ENCODE measurements around the gene RASSF5. TPM values are rescaled to one million over a fixed set of nuclear protein-coding genes. Genes with fewer than 3 reads are reported as not detected.
A peak's percentile ranks its signal among the peaks of the same experiment; 100 is the strongest.

The RASSF5 gene
- total and polyA plus RNA-seq, 12 donors = 0.90 to 26.0 (median 6.4) TPM

DNA sequence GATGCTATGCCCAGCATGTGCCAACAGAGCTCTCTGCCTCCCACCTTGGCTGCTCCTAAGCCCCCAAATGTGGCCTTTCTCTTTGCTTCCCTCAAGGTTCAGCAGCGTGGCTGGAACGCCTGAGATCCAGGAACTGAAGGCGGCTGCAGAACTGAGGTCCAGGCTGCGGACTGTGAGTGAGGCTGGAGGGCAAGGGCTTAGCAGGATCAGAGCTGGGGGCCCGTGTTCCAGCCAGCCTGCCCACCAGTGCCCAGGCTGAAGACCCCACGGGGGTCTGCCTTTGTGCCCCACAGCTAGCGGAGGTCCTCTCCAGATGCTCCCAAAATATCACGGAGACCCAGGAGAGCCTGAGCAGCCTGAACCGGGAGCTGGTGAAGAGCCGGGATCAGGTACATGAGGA is 22.4 kb upstream of the RASSF5 start:
- H3K27me3 ChIP-seq = no peaks in the 10 kb centered on the region
- DNase-seq (no peak), ATAC-seq (no peak)
- peaks cover 0 to 81% (median 0%) of the 10 kb centered on the region in 9 donors for H3K36me3 ChIP-seq
- H3K27ac ChIP-seq = no peak overlapping the region
- TF ChIP-seq CTCF (IDR thresholded peaks at IDR 0.05) = no peak
- intact Hi-C loops (cut with DNase I) = loop anchor here in 4 of 10 donors (5.0 to 10.0 kb wide), 2 partner anchors 57 to 430 kb away; no protein-coding TSS in a partner anchor
- peaks cover 0 to 25% (median 10%) of the 10 kb centered on the region in 9 donors for H3K4me1 ChIP-seq
- WGBS, 2 donors = 94 to 95% methylated on average over 10 of the region's 10 CpGs
- no peak overlapping the region for H3K4me3 ChIP-seq
- no peaks in the 10 kb centered on the region for H3K9me3 ChIP-seq

- no peak for DNase-seq
- peak overlapping the region in 3 of 10 donors; percentile 22 to 53 (median 40) for H3K27ac ChIP-seq
- intact Hi-C loops (cut with DNase I) = loop anchor here in 4 of 10 donors (5.0 to 10.0 kb wide), 2 partner anchors 55 to 428 kb away; no protein-coding TSS in a partner anchor
- peaks cover 0 to 20% (median 14%) of the 10 kb centered on the region in 9 donors for H3K4me1 ChIP-seq
- ATAC-seq = peak in 6 of 8 donors; percentile 41 to 73 (median 61)
- peaks cover 0 to 85% (median 0%) of the 10 kb centered on the region in 9 donors for H3K36me3 ChIP-seq
- H3K4me3 ChIP-seq = no peak overlapping the region
- no peak for TF ChIP-seq CTCF (IDR thresholded peaks at IDR 0.05)
- no peaks in the 10 kb centered on the region for H3K9me3 ChIP-seq
- H3K27me3 ChIP-seq = no peaks in the 10 kb centered on the region
- 62 to 66% methylated on average over 15 of the region's 15 CpGs for WGBS, 2 donors
Observed at GRCh38 chr1:206486995-206487788, 20.1 kb upstream of the RASSF5 start.

GRCh38 chr1:206487970-206488369 is 19.4 kb upstream of the RASSF5 start:
- ATAC-seq (no peak), DNase-seq (no peak)
- WGBS, 2 donors = 93 to 95% methylated on average over 7 of the region's 7 CpGs
- Histone ChIP-seq H3K27me3 (no peaks in the 10 kb centered on the region), H3K4me3 (no peak overlapping the region), H3K27ac (no peak overlapping the region), H3K9me3 (no peaks in the 10 kb centered on the region), H3K36me3 (peaks cover 0 to 85% (median 0%) of the 10 kb centered on the region in 9 donors), H3K4me1 (peaks cover 0 to 20% (median 14%) of the 10 kb centered on the region in 9 donors)
- intact Hi-C loops (cut with DNase I) = loop anchor here in 5 of 10 donors (2.0 to 10.0 kb wide), 3 partner anchors 54 to 427 kb away; no protein-coding TSS in a partner anchor
- no peak for TF ChIP-seq CTCF (IDR thresholded peaks at IDR 0.05)

DNA sequence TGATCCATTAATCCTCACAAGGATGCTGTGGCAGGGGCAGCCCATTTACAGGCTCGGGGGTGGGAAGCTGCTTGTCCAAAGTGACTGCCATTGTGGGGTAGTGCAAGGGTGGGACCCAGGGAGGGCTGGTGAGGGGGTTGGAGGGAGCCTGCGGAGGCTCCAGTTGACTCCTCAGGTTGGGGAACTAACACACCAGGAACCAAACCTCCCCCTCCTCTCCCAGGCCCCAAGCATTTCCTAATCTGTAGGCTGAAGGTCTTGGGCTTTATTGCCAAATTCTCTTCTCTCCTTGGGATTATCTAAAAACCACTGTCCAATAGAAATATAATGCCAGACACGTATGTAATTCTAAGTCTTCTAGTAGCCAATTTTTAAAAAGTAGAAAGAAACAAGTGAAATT is 18.9 kb upstream of the RASSF5 start:
- Histone ChIP-seq H3K27ac (no peak overlapping the region), H3K36me3 (peaks cover 0 to 85% (median 0%) of the 10 kb centered on the region in 9 donors), H3K27me3 (no peaks in the 10 kb centered on the region), H3K4me1 (peaks cover 0 to 20% (median 14%) of the 10 kb centered on the region in 9 donors), H3K4me3 (no peak overlapping the region), H3K9me3 (no peaks in the 10 kb centered on the region)
- 87 to 91% methylated on average over 3 of the region's 3 CpGs for WGBS, 2 donors
- ATAC-seq (no peak), DNase-seq (no peak)
- intact Hi-C loops (cut with DNase I) = loop anchor here in 5 of 10 donors (2.0 to 10.0 kb wide), 3 partner anchors 54 to 426 kb away; no protein-coding TSS in a partner anchor
- TF ChIP-seq CTCF (IDR thresholded peaks at IDR 0.05) = no peak

Data from heart right ventricle (tissue), 16 donors.